Neutrophil (primary cell): ENCODE data around the gene DCTN2.

Experiments
- H3K27ac ChIP-seq: fragments of 200-600 bp; sonication (generic); 2 replicates; pipeline ENCODE4 v1.5.1; 2016; ENCODE audit warnings: mild to moderate bottlenecking, moderate library complexity
- H3K27me3 ChIP-seq: fragments of 200-600 bp; sonication (generic); 2 replicates; pipeline ENCODE4 v1.6.0; 2016; ENCODE audit warnings: mild to moderate bottlenecking
- H3K36me3 ChIP-seq: fragments of 200-600 bp; sonication (generic); 2 replicates; pipeline ENCODE4 v1.5.1; 2017
- H3K4me1 ChIP-seq, 2 experiments: fragments of 200-600 bp in 1 of 2; sonication (generic) in 1 of 2; 1 replicate in 1 of 2; 2 replicates in 1 of 2; pipeline versions ENCODE4 v1.5.1 to v1.6.1; 2013 to 2016; ENCODE audit warnings: low read depth in 1 of 2, low read length in 1 of 2, mild to moderate bottlenecking in 1 of 2, moderate library complexity in 1 of 2; ENCODE audit not compliant: control insufficient read depth in 1 of 2, insufficient read depth in 1 of 2
- H3K4me3 ChIP-seq, 2 experiments: fragments of 200-600 bp in 1 of 2; sonication (generic) in 1 of 2; 1 replicate in 1 of 2; 2 replicates in 1 of 2; pipeline ENCODE4 v1.5.1; 2013 to 2016; ENCODE audit warnings: low read depth in 1 of 2, low read length in 1 of 2, mild to moderate bottlenecking in 1 of 2, moderate library complexity in 1 of 2
- H3K9me3 ChIP-seq: fragments of 200-600 bp; sonication (generic); 2 replicates; pipeline ENCODE4 v1.5.1; 2016
- CTCF ChIP-seq: fragments of 200-600 bp; sonication (generic); IDR thresholded peaks from 2 replicates; pipeline ENCODE4 v1.5.1; 2016; ENCODE audit warnings: antibody characterized with exemption

The DCTN2 gene

DNA sequence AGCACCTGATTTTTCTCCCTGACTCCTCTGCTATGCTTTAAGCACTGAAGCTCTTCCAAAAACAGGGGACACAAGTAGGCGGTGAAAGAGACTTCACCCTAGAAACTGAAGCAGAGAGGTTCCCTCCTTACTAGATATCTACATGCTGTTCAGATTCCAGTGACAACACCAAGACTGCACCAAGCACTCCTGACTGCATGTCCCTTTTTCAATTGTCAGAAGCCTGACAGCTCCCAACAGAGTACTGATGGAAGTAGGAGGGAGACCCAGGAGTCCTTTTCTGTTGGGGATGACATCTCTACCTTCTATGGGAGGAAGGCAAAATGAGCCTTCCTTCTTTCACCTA lies 10.4 kb downstream of the DCTN2 start:
- Histone ChIP-seq H3K27ac (no peak overlapping the region), H3K9me3 (no peaks in the 10 kb centered on the region), H3K4me1 (no peaks in the 10 kb centered on the region), H3K4me3 (no peak overlapping the region), H3K27me3 (no peaks in the 10 kb centered on the region), H3K36me3 (peaks cover 91% of the 10 kb centered on the region)
- TF ChIP-seq CTCF: no peak

- Histone ChIP-seq H3K27ac (no peak overlapping the region), H3K36me3 (peaks cover 91% of the 10 kb centered on the region), H3K9me3 (no peaks in the 10 kb centered on the region), H3K4me3 (no peak overlapping the region), H3K27me3 (no peaks in the 10 kb centered on the region), H3K4me1 (no peaks in the 10 kb centered on the region)
- no peak for TF ChIP-seq CTCF
Measured at GRCh38 chr12:57535764-57536596, 11.0 kb downstream of the DCTN2 start.

- Histone ChIP-seq H3K4me3 (no peak overlapping the region), H3K36me3 (peaks cover 93% of the 10 kb centered on the region), H3K27ac (no peak overlapping the region), H3K4me1 (no peaks in the 10 kb centered on the region), H3K9me3 (no peaks in the 10 kb centered on the region), H3K27me3 (no peaks in the 10 kb centered on the region)
- TF ChIP-seq CTCF: no peak
Measured at GRCh38 chr12:57534991-57535543, 11.9 kb downstream of the DCTN2 start.

- Histone ChIP-seq H3K27me3 (no peaks in the 10 kb centered on the region), H3K36me3 (peaks cover 93% of the 10 kb centered on the region), H3K9me3 (no peaks in the 10 kb centered on the region), H3K4me1 (no peaks in the 10 kb centered on the region), H3K27ac (no peak overlapping the region), H3K4me3 (no peak overlapping the region)
- TF ChIP-seq CTCF: no peak
Measured at GRCh38 chr12:57534250-57534649, 12.7 kb downstream of the DCTN2 start.

DNA sequence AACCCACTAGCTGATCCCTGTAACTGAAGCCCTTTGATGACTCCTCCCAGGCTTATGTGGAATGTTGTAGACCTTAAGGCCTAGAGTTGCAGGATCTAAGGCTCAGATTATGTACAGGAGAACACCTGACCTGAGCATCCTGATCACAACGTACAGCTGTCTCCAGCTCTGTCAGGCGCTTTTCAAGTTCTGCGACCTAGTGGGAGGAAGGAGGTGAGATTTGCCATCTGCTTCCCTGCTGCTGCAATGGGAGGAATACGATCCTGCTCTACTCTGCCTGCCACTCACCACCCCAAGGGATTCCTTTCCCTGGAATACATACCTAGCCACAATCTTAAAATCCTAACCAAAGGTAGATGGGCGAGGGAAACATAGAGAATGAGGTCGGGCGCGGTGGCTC lies 13.9 kb downstream of the DCTN2 start:
- H3K27me3 ChIP-seq: no peaks in the 10 kb centered on the region
- H3K36me3 ChIP-seq: peaks cover 93% of the 10 kb centered on the region
- peak overlapping the region; percentile 13 for H3K27ac ChIP-seq
- TF ChIP-seq CTCF: no peak
- no peak overlapping the region for H3K4me3 ChIP-seq
- no peaks in the 10 kb centered on the region for H3K9me3 ChIP-seq
- H3K4me1 ChIP-seq: no peaks in the 10 kb centered on the region
